Activated CD4-positive, alpha-beta T cell treated with anti-CD3 and anti-CD28 coated beads, Interleukin-2, Interleukin-6, amounts not matched to agents 100 ng/mL and 50 ng/mL, durations not matched to agents 16 hours and 8 hours (primary cell): ENCODE results near the gene PKD2.
A peak's percentile ranks its signal among the peaks of the same experiment; 100 is the strongest.

Experiments used
- DNase-seq: peaks from one replicate; pipeline ENCODE4 v3.0.0-alpha.2; 2020

Gene PKD2

GRCh38 chr4:88007304-88008121, at the start of gene PKD2:
Gene PKD2, plus strand, starts transcription at chr4:88007635. Its CDS starts 99 bp downstream, at chr4:88007734.
- DNase-seq = peak; percentile 87

- DNase-seq = no peak
These were observed 45.4 kb upstream of the PKD2 start for GRCh38 chr4:87961993-87962392.

GRCh38 chr4:87962398-87963146, 44.9 kb upstream of the PKD2 start:
- no peak for DNase-seq

DNA sequence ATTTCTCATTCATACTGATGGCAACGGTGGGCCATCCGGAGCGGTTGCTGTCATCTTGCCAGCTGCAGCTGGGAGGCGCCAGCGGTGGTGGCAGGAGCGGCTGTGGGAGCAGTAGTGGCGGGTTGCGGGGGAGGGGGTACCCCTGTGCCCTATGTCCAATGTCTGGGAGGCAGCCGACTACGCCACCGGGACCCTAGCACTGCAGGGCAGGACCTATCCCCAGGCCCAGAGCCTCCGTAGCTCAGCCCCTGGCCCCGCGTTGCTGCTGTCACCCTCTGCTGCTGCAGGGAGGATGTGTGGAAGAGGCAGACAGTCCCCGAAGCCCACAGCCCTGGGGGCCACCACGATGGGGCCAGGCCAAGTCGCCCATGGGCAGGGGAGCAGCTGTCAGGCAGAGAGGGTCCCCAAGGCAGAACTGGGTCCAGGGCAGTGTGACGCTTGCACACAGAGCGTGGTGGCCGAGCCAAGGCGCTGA, 41.9 kb upstream of the PKD2 start:
- no peak for DNase-seq

DNA sequence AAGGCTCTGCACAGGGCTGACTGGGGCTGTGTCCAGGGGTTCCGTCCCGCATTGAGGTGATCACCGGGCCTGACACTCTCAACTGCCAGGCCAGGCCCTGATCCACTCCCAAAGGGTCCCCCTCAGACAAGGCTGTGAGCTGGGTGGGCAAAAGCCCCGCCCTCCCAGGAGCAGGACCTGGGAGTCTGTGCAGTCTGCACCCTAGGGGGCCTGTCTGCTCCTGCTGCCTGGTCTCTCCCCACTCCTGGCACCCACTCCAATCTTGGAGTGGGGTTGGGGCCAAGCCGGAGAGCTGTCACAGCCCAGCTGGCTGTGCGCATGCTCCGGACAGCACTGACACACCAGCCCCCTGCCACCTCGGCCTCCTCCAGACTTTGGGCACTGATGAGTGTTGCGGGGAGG, 41.3 kb upstream of the PKD2 start:
- no peak for DNase-seq

DNA sequence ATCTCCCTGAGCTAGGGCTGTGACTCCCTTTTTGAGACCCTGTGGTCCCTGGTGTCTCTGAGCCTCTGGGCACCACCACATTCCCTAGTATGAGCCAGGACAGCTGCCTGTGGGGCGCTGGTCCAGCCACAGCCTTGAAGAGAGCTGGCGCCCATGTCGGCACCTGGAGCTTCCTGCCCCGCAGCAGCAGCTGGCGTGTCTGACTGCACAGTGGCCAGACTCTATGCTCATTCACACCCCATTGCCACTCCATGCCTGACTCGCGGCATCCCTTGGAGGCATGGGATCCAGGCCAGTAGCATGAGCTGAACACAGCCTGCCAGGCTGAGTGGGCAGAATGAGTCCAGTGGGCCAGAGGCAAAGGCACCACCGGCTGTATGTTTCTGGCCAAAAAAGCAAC, 40.2 kb upstream of the PKD2 start:
- DNase-seq = no peak

DNA sequence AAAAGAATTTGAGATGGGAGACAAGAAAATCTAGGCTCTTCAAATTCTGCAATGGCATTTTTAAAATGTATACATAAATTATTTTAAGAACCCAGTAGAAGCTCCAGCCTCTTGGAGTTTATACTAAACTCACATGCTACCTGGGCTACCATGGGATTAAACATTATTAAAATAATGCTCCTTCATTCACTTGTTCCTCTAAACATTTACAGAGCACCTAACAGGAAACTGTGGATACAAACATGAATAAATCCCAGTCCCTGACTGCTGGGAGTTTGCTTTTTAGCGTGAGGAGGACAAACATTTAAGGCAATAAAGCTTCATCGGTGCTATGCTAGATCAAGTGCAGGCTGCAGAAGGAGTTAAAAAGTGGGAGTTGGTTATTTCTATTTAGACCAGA, 37.3 kb upstream of the PKD2 start:
- DNase-seq = no peak

- DNase-seq = no peak
These were observed 35.6 kb upstream of the PKD2 start for GRCh38 chr4:87971866-87972265.

DNA sequence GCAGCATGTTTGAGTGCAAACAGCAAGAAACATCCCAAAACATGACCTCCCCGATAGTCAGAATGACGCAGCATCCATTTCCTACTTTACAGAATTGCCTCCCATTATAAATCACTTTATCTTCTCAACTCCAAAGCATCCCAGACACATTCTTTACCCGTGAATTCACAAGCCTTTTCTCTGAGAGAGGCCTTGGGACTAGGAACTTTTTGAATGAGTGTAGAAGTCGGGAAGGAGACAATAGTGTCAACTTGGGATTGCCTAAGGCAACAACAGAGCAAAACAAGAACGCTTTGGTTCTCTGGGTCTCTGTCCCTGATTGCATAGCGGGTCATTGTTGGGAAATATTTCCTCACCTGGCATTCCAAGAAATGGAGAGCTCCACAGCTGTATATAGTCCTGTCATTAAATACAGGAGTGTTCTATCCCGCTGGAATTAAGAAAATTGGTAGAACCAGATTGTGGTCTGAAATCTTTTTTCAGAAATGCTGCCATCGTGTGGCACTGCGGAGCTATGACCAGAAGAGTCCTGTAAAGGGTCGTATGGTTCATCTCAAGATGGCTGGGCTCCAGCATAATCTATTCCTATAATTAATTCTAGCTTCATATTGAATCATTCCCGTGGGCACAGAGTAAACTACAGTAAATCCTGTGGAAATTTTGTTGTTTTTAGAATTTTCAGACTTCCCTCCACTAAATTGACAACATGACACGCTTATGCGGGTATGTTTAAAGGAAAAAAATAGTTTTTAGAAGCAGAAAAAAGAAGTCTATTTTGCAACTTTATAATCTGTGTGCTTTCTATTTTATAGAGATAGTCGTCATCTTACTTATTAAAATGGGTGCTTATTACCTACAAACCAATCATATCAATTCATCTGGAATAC, 33.9 kb upstream of the PKD2 start:
- DNase-seq = peak; percentile 52

DNA sequence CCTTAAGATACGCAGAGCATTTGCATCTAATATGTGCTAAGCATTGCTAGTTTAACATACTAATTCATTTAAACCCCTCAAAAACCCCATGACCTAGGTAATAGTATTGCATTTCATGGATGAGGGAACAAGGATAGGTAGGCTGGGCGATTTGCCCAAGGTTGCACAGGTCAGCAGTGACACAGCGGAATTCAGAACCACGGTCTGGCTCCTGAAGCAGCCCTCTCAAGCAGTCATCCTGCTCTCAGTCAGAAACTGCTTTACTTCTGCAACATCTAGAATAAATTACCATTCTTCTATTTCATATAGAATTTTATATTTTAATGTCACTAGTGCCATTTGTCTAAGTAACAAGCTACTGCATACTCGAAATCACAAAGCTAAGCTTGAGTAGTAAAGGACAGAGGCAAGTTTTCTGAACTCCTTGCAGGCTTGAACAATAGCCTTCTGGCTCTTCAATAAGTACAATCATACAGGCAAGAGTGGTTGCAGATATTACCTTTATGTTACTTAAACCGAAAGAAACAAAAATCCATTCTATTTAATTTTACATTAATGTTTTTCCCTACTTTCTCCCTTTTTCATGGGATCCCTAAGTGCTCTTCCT, 32.5 kb upstream of the PKD2 start:
- DNase-seq = no peak

DNA sequence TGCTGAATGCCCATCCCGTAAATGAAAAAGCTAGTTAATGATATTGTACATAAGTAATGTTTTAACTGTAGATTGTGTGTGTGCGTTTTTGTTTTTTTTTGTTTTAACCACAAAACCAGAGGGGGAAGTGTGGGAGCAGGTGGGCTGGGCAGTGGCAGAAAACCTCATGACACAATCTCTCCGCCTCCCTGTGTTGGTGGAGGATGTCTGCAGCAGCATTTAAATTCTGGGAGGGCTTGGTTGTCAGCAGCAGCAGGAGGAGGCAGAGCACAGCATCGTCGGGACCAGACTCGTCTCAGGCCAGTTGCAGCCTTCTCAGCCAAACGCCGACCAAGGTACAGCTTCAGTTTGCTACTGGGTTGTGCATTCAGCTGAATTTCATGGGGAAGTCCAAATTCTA, 32.0 kb upstream of the PKD2 start, which contains the start of gene SPP1:
SPP1 (plus strand) TSS at position 249 of the 400 bp plus-strand sequence. CDS start 1,182 bp downstream, outside the sequence.
- DNase-seq = peak; percentile 34

DNA sequence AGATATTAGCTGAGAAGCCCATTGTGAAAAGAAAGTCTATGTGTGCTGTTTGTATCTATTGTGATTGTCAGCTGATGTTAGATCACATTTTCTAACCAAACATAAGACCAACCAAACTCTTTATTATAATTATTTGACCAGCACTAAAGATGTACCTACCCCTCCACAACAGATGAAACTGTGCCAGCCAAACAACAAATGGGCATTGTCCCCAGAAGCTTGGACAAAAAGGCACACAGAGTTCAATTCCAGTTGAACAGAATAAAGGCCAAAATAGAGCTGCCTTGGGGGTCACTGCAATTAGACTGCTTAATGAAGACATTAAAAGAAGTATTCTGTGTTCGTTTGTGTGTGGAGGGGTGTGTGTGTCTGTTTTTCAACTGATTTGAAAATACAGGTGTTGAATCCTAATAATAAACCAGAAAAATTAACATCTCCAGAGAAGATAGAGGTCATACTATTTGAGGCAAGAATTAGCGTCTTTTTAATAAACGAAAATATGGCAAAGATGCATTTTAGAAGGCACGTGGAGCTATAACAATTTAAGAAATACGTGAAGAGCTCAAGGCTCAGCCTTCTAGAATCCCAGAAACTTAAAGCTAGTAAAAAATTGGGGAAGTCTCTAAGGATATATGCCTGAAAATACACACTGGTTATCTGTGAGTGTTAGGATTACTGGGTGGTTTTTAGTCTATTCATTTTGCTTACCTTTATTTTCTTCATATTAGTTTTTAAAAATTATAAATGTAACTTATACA, 29.7 kb upstream of the PKD2 start:
- DNase-seq = no peak

- DNase-seq = no peak
These were observed 28.8 kb upstream of the PKD2 start for GRCh38 chr4:87978681-87979080.

GRCh38 chr4:87979810-87980209, 27.6 kb upstream of the PKD2 start:
- DNase-seq = no peak

DNA sequence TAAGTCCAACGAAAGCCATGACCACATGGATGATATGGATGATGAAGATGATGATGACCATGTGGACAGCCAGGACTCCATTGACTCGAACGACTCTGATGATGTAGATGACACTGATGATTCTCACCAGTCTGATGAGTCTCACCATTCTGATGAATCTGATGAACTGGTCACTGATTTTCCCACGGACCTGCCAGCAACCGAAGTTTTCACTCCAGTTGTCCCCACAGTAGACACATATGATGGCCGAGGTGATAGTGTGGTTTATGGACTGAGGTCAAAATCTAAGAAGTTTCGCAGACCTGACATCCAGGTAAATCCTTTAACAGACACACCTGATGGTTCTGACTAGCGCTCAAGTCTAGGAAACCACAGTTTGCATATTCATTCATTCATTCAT, 25.9 kb upstream of the PKD2 start:
- no peak for DNase-seq

DNA sequence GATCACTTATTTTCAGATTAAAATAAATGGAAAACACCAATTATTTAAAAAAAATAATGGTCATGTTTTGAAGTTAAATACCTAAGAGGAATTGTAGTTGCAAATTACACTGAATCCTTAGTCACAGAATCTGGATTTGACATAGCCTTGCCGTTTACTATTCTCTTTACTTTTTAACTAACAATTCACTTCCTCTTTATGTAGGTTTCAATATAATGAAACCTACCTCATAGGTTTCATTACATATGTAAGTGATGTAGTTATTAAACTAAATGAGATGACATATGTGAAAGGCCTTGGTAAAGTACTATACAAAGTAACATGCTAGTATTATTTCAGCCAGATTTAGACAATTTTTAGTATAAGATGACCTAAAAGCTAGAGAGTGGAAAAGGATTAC, 25.4 kb upstream of the PKD2 start:
- DNase-seq = no peak

DNA sequence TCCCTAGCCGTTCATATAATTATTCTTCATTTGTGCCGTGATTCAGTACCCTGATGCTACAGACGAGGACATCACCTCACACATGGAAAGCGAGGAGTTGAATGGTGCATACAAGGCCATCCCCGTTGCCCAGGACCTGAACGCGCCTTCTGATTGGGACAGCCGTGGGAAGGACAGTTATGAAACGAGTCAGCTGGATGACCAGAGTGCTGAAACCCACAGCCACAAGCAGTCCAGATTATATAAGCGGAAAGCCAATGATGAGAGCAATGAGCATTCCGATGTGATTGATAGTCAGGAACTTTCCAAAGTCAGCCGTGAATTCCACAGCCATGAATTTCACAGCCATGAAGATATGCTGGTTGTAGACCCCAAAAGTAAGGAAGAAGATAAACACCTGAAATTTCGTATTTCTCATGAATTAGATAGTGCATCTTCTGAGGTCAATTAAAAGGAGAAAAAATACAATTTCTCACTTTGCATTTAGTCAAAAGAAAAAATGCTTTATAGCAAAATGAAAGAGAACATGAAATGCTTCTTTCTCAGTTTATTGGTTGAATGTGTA, 24.9 kb upstream of the PKD2 start:
- DNase-seq = no peak

DNA sequence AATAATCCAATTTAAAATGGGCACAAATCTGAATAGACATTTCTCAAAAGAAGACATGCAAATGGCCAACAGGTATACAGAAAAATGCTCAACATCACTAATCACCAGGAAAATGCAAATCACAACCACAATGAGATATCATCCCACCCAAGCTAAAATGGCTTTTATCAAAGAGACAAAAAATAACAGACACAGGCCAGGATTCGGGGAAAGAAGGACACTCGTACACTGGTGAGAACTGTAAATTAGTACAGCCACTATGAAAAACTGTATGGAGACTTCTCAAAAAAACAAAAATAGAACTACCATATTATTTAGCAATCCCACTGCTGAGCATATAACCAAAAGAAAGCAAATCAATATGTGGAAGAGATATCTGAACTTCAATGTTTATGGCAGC, 23.4 kb upstream of the PKD2 start:
- no peak for DNase-seq

- peak; percentile 51 for DNase-seq
These were observed 22.1 kb upstream of the PKD2 start for GRCh38 chr4:87985097-87985886.

GRCh38 chr4:87985887-87986200, 21.6 kb upstream of the PKD2 start:
- no peak for DNase-seq

- DNase-seq = no peak
These were observed 20.9 kb upstream of the PKD2 start for GRCh38 chr4:87986508-87986907.
